Gastrocnemius medialis (tissue), 4 donors: ENCODE data around the gene PARP2. TPM values are rescaled to one million over a fixed set of nuclear protein-coding genes. Genes with fewer than 3 reads are reported as not detected.
"Not testable (repeated sequence)": the region's sequence is repeated elsewhere in the genome, so short reads cannot be mapped to it uniquely, and the experiment has no call there.

Source experiments
- ATAC-seq, 2 donors: fragments of 150-250 bp; one replicate each; pipeline ENCODE4 v1.9.1; 2016
- DNase-seq, 2 donors: peaks; one replicate each; pipeline ENCODE4 v3.0.0-alpha.2; 2019
- H3K27ac ChIP-seq, 4 donors: fragments of 200-600 bp; sonication (generic); 1 replicate in 1 of 4; 2 replicates in 3 of 4; pipeline ENCODE4 v1.5.1; 2016 to 2018; ENCODE audit warnings: mild to moderate bottlenecking in 2 of 4, moderate library complexity in 1 of 4
- H3K27me3 ChIP-seq, 3 donors: fragments of 200-600 bp; sonication (generic) in 2 of 3; 1 replicate in 1 of 3; 2 replicates in 2 of 3; pipeline versions ENCODE4 v1.5.1 to v1.6.0; 2016 to 2019; ENCODE audit warnings: mild to moderate bottlenecking in 1 of 3, moderate library complexity in 1 of 3
- H3K36me3 ChIP-seq, 2 donors: fragments of 200-600 bp; sonication (generic) in 1 of 2; one replicate each; pipeline ENCODE4 v1.5.1; 2017 to 2018
- H3K4me1 ChIP-seq, 2 donors: fragments of 200-600 bp; sonication (generic) in 1 of 2; one replicate each; pipeline ENCODE4 v1.5.1; 2016 to 2017; ENCODE audit warnings: mild to moderate bottlenecking in 2 of 2
- H3K4me3 ChIP-seq, 4 donors: fragments of 200-600 bp; sonication (generic) in 3 of 4; 1 replicate in 1 of 4; 2 replicates in 3 of 4; pipeline ENCODE4 v1.5.1; 2016 to 2019; ENCODE audit warnings: mild to moderate bottlenecking in 2 of 4
- H3K9me3 ChIP-seq, 3 donors: fragments of 200-600 bp; sonication (generic) in 2 of 3; 1 replicate in 1 of 3; 2 replicates in 2 of 3; pipeline ENCODE4 v1.5.1; 2016 to 2019
- POLR2A ChIP-seq, 2 donors: fragments of 450-650 bp; IDR thresholded peaks; one replicate each; pipeline ENCODE4 v1.6.1; 2017; ENCODE audit warnings: antibody characterized with exemption in 2 of 2, mild to moderate bottlenecking in 2 of 2, moderate library complexity in 2 of 2
- in situ Hi-C, 4 donors: fragments of 200-750 bp; cut with MboI; loops; one replicate each; pipeline versions ENCODE4 v1.15.0 to v1.8.0; 2017; ENCODE audit warnings: low sequenced_read_pairs in 4 of 4
- intact Hi-C: fragments of 100-400 bp; cut with DNase I; formaldehyde crosslinking; loops from one replicate; pipeline ENCODE4 v1.15.1; 2023; ENCODE audit warnings: low total_unique reads
- total RNA-seq, 4 donors: library from RNA; depleted of rRNA; stranded (reverse); fragments of >200 nt; gene quantifications; one replicate each; pipeline versions ENCODE4 v1.1.0 to v1.2.3, GENCODE V29; 2016
- TF ChIP-seq, protein P1 (sequence below), 5 experiments: fragments of 450-650 bp in 3 of 5; fragments of 200-600 bp in 2 of 5; sonication (generic) in 2 of 5; IDR thresholded peaks in 4 of 5; conservative IDR thresholded peaks in 1 of 5; 1 replicate in 4 of 5; 2 replicates in 1 of 5; pipeline ENCODE4 v1.5.1; 2016 to 2019; ENCODE audit warnings: antibody characterized with exemption in 5 of 5, mild to moderate bottlenecking in 3 of 5, moderate library complexity in 3 of 5

The PARP2 gene
- total RNA-seq, 4 donors from 2014 or later: 5.1 to 15.0 (median 7.0) TPM

DNA sequence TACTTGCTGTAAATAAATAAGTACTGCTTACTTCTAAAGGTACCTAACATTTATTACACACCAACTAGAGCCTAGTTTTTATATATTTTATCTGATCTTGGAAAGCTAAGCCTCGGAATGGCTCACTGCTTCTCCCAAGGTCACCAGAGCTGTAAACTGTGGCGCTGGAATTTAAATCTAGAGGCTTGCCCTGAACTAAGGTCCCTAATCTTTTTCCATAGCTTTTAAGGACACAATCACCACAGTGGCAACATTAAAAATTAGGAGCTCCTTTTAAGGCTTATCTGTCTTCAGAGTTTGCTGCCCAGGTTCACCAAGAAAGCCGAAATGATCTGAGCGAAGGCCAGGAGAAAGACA is 11.0 kb upstream of the PARP2 start:
- Histone ChIP-seq H3K4me1 (peaks cover 13 to 19% of the 10 kb centered on the region in 2 donors), H3K27me3 (no peaks in the 10 kb centered on the region), H3K27ac (peak overlapping the region; percentile 85 to 91 (median 88)), H3K9me3 (no peaks in the 10 kb centered on the region), H3K4me3 (peak overlapping the region; percentile 61 to 77 (median 70)), H3K36me3 (peaks cover 0 to 5% of the 10 kb centered on the region in 2 donors)
- TF ChIP-seq POLR2A (IDR thresholded peaks at IDR 0.05): no peak
- TF ChIP-seq, protein P1, sequence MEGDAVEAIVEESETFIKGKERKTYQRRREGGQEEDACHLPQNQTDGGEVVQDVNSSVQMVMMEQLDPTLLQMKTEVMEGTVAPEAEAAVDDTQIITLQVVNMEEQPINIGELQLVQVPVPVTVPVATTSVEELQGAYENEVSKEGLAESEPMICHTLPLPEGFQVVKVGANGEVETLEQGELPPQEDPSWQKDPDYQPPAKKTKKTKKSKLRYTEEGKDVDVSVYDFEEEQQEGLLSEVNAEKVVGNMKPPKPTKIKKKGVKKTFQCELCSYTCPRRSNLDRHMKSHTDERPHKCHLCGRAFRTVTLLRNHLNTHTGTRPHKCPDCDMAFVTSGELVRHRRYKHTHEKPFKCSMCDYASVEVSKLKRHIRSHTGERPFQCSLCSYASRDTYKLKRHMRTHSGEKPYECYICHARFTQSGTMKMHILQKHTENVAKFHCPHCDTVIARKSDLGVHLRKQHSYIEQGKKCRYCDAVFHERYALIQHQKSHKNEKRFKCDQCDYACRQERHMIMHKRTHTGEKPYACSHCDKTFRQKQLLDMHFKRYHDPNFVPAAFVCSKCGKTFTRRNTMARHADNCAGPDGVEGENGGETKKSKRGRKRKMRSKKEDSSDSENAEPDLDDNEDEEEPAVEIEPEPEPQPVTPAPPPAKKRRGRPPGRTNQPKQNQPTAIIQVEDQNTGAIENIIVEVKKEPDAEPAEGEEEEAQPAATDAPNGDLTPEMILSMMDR (IDR thresholded peaks at IDR 0.05 in 4 of 5, conservative IDR thresholded peaks at IDR 0.05 in 1 of 5): no peak
- ATAC-seq (no peak), DNase-seq (no peak)
- intact Hi-C loops (loop anchor here (2.0 to 10.0 kb wide), 3 partner anchors 350 to 935 kb away; partner anchors contain the start of genes HNRNPC and METTL17), in situ Hi-C loops (loop anchor here (10.0 to 25.0 kb wide), 4 partner anchors 130 to 655 kb away; partner anchors contain the start of genes APEX1 (in 3 of the 4), OSGEP (in 3 of the 4), PIP4P1 (in 3 of the 4) and PNP (in 3 of the 4))

DNA sequence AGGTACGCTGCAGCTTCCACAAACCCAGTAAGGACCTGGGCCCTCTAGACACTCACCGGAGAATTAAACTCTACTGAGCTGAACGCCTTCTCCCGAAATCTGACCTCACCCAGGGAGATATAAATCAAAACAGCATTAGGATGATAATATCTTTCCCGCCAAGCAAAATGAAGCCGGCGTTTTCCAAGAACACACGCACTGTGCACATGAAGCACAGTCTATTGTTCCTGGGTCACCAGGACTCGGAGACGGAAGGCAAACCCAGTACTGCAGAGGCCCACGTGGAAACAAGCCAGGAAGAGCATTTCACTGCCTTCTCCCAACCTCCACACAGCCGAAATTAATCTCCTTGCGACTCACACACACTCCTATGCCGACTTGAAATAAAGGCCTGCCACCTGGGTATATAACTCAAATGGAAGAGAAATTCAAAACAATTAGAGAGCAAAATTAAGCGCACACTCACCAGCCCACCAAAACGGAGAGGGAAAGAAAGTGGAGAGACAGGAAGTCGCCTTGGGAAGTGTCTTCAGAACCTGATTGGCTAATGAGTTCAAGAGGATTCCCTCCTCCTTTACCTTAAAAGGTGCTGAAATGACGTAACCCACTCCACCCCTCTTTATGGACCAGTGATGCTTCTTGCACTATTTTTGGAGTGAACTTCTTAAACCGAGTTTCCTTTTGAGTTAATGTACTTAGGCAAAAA is 10.5 kb upstream of the PARP2 start, which contains the start of gene CCNB1IP1:
Gene CCNB1IP1, minus strand, starts transcription at position 492 of the 706 bp plus-strand sequence. CDS start 16,756 bp downstream, outside the sequence.
- in situ Hi-C loops: loop anchor here (10.0 to 25.0 kb wide), 4 partner anchors 129 to 654 kb away; partner anchors contain the start of genes APEX1 (in 3 of the 4), OSGEP (in 3 of the 4), PIP4P1 (in 3 of the 4) and PNP (in 3 of the 4)

DNA sequence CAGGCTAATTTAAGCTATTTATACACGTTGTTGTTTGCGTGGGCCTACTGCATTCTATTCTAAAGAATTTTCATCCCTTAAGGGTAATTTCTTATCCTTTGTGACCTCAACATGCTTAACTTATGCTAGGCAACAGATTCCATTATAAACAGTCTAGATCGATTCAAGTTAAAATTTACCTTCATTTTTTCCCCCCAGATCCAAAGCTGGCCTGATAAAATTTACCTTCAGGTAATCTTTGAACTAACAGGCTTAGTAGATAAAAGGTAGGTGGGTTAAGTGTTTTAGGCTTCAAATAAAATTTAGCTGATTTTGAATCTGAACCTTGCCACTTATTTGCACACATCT is 10.0 kb upstream of the PARP2 start:
- in situ Hi-C loops: loop anchor here (10.0 to 25.0 kb wide), 4 partner anchors 129 to 654 kb away; partner anchors contain the start of genes APEX1 (in 3 of the 4), OSGEP (in 3 of the 4), PIP4P1 (in 3 of the 4) and PNP (in 3 of the 4)
- Histone ChIP-seq H3K27me3 (no peaks in the 10 kb centered on the region), H3K4me1 (peaks cover 10 to 16% of the 10 kb centered on the region in 2 donors), H3K9me3 (no peaks in the 10 kb centered on the region), H3K27ac (peak overlapping the region; percentile 85 to 91 (median 88)), H3K4me3 (peak overlapping the region; percentile 61 to 77 (median 70)), H3K36me3 (peaks cover 0 to under 1% of the 10 kb centered on the region in 2 donors)
- ATAC-seq (peak in 1 of 2 donors; percentile 4), DNase-seq (no peak)
- TF ChIP-seq, protein P1 (IDR thresholded peaks at IDR 0.05 in 4 of 5, conservative IDR thresholded peaks at IDR 0.05 in 1 of 5): no peak
- no peak for TF ChIP-seq POLR2A (IDR thresholded peaks at IDR 0.05)
- intact Hi-C loops: loop anchor here (1.0 to 10.0 kb wide), 4 partner anchors 10 to 934 kb away; partner anchors contain the start of genes HNRNPC, METTL17 and PARP2

More for the DNA sequence above, 10.5 kb upstream of the PARP2 start, which contains the start of gene CCNB1IP1:
- H3K9me3 ChIP-seq: no peaks in the 10 kb centered on the region
- H3K36me3 ChIP-seq: peaks cover 0 to 5% of the 10 kb centered on the region in 2 donors
- peak within 1 kb of the TSS; percentile 61 to 77 (median 70) for H3K4me3 ChIP-seq
- peak; percentile 62 to 68 for DNase-seq
- TF ChIP-seq, protein P1 (IDR thresholded peaks at IDR 0.05 in 4 of 5, conservative IDR thresholded peaks at IDR 0.05 in 1 of 5): no peak
- TF ChIP-seq POLR2A (IDR thresholded peaks at IDR 0.05): peak; percentile 62 to 63
- peak; percentile 100 for ATAC-seq
- peak within 1 kb of the TSS; percentile 85 to 91 (median 88) for H3K27ac ChIP-seq
- intact Hi-C loops: loop anchor here (1.0 to 10.0 kb wide), 4 partner anchors 10 to 934 kb away; partner anchors contain the start of genes HNRNPC, METTL17 and PARP2
- H3K27me3 ChIP-seq: no peaks in the 10 kb centered on the region
- peaks cover 10 to 16% of the 10 kb centered on the region in 2 donors for H3K4me1 ChIP-seq

DNA sequence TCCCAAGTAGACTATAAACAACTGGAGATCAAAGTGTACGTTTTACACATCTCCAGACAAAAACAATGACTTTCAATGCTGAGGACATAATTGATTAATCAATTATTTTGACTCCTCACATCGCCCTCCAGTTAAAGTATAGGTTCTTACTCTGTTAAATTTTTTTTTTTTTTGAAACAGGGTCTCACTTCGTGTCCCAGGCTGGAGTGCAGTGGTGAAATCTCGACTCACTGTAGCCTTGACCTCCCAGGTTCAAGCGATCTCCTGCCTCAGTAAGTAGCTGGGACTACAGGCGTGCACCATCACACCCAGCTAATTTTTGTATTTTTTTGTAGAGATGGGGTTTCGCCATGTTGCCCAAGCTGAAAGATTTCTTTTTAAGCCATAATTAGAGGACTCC is 9.4 kb upstream of the PARP2 start:
- H3K4me3 ChIP-seq: no peak overlapping the region
- H3K27ac ChIP-seq: peak overlapping the region; percentile 85 to 91 (median 88)

DNA sequence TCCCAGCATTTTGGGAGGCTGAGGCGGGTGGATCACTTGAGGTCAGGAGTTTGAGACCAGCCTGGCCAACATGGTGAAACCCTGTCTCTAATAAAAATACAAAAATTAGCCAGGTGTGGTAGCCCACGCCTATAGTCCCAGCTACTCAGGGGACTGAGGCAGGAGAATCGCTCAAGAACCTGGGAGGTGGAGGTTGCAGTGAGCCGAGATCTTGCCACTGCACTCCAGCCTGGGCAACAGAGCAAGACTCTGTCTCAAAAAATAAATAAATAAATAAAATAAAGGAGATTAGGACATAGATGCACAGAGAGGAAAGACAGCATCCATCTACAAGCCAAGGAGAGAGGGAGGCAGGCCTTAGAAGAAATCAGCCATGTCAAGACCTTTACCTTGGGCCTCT is 2.4 kb upstream of the PARP2 start:
- intact Hi-C loops: loop anchor here (5.0 to 10.0 kb wide), 2 partner anchors 271 to 764 kb away; partner anchors contain the start of gene TMEM253

More for the DNA sequence above, 9.4 kb upstream of the PARP2 start:
- DNase-seq (no peak), ATAC-seq (no peak)
- H3K9me3 ChIP-seq: no peaks in the 10 kb centered on the region
- TF ChIP-seq POLR2A (IDR thresholded peaks at IDR 0.05): no peak
- TF ChIP-seq, protein P1 (IDR thresholded peaks at IDR 0.05 in 4 of 5, conservative IDR thresholded peaks at IDR 0.05 in 1 of 5): no peak
- intact Hi-C loops (loop anchor here (5.0 to 10.0 kb wide), 2 partner anchors 651 to 933 kb away; partner anchors contain the start of genes HNRNPC and METTL17), in situ Hi-C loops (loop anchor here (10.0 to 25.0 kb wide), 4 partner anchors 128 to 653 kb away; partner anchors contain the start of genes APEX1 (in 3 of the 4), OSGEP (in 3 of the 4), PIP4P1 (in 3 of the 4) and PNP (in 3 of the 4))
- no peaks in the 10 kb centered on the region for H3K27me3 ChIP-seq
- H3K4me1 ChIP-seq: peaks cover 10 to 16% of the 10 kb centered on the region in 2 donors
- no peaks in the 10 kb centered on the region for H3K36me3 ChIP-seq

More for the DNA sequence above, 2.4 kb upstream of the PARP2 start:
- in situ Hi-C loops: loop anchor here (10.0 to 25.0 kb wide), 4 partner anchors 121 to 646 kb away; partner anchors contain the start of genes APEX1 (in 3 of the 4), OSGEP (in 3 of the 4), PIP4P1 (in 3 of the 4) and PNP (in 3 of the 4)
- not testable (repeated sequence) for DNase-seq, H3K9me3 ChIP-seq, H3K27me3 ChIP-seq, H3K36me3 ChIP-seq, H3K4me3 ChIP-seq, H3K27ac ChIP-seq, ATAC-seq
- peaks cover 5 to 10% of the 10 kb centered on the region in 2 donors for H3K4me1 ChIP-seq
